ENCODE measurements around the gene SF3B4.

- TF ChIP-seq POLR2A (IDR thresholded peaks at IDR 0.05) (no peak), CTCF (IDR thresholded peaks at IDR 0.05) (no peak), POLR2AphosphoS5 (IDR thresholded peaks at IDR 0.05) (no peak)
Measured at GRCh38 chr1:149929856-149930255, 2.3 kb upstream of the SF3B4 start.
